MCF 10A (cell line): ENCODE results near the gene C20orf144. TPM values are rescaled to one million over a fixed set of nuclear protein-coding genes. Genes with fewer than 3 reads are reported as not detected.

Source experiments
- Bru-seq: library from RNA; stranded (reverse); fragments of 400-500 nt; gene quantifications from one replicate; lab custom pipeline; 2021; lab: Mats Ljungman, UMichigan
- BruChase-seq, 2 experiments: library from RNA; stranded (reverse); fragments of 400-500 nt; gene quantifications; one replicate each; lab custom pipeline; 2021; lab: Mats Ljungman, UMichigan
- BruUV-seq: library from RNA; stranded (reverse); fragments of 400-500 nt; replicated peaks from 2 replicates; lab custom pipeline; 2021; lab: Mats Ljungman, UMichigan
- CTCF ChIA-PET: fragments of 300-600 bp; sonication (Branson Sonifier 250); formaldehyde crosslinking; extraction: SDS; loops from one replicate; lab custom pipeline; 2021; ENCODE audit warnings: antibody characterized with exemption, inconsistent platforms; lab: Yijun Ruan, JAX
- POLR2A ChIA-PET: fragments of 300-600, 350-650 bp; sonication (Branson Sonifier 250); formaldehyde crosslinking; extraction: SDS; loops from one replicate; lab custom pipeline; 2020; ENCODE audit warnings: antibody characterized with exemption, inconsistent platforms; lab: Yijun Ruan, JAX
- DNase-seq: peaks from one replicate; pipeline ENCODE4 v3.0.0-alpha.2; 2018; ENCODE audit not compliant: unreplicated experiment
- H3K27ac Mint-ChIP-seq: one replicate; pipeline ENCODE4 v1.8.0; 2022; ENCODE audit warnings: mild to moderate bottlenecking, low read depth, mixed read lengths; ENCODE audit not compliant: unreplicated experiment
- H3K27me3 Mint-ChIP-seq: one replicate; pipeline ENCODE4 v1.8.0; 2022; ENCODE audit warnings: mixed read lengths; ENCODE audit not compliant: insufficient read depth, unreplicated experiment
- H3K36me3 Mint-ChIP-seq: one replicate; pipeline ENCODE4 v1.8.0; 2022; ENCODE audit warnings: mild to moderate bottlenecking, moderate library complexity, mixed read lengths; ENCODE audit not compliant: insufficient read depth, unreplicated experiment
- H3K4me1 Mint-ChIP-seq: one replicate; pipeline ENCODE4 v1.8.0; 2022; ENCODE audit warnings: mixed read lengths; ENCODE audit not compliant: insufficient read depth, unreplicated experiment
- H3K4me3 Mint-ChIP-seq: one replicate; pipeline ENCODE4 v1.8.0; 2022; ENCODE audit warnings: mild to moderate bottlenecking, moderate library complexity, mixed read lengths; ENCODE audit not compliant: unreplicated experiment
- H3K9me3 Mint-ChIP-seq: one replicate; pipeline ENCODE4 v1.8.0; 2022; ENCODE audit warnings: mixed read lengths; ENCODE audit not compliant: unreplicated experiment
- CTCF ChIP-seq: fragments of 200-600 bp; IDR thresholded peaks from one replicate; pipeline ENCODE4 v1.8.0; 2022; ENCODE audit warnings: antibody characterized with exemption, mild to moderate bottlenecking; ENCODE audit not compliant: unreplicated experiment
- intact Hi-C: fragments of 100-400 bp; cut with micrococcal nuclease; formaldehyde crosslinking; loops from 2 replicates; pipeline ENCODE4 v1.14.1; 2022
- long read RNA-seq: library from polyadenylated mRNA; stranded (forward); transcript quantifications from one replicate; pipeline ENCODE4 v2.0.0, GENCODE V29; 2022
- total RNA-seq: library from RNA; stranded (reverse); gene quantifications from 2 replicates; pipeline ENCODE4 v1.2.3, GENCODE V29; 2022

C20orf144 gene
- total RNA-seq (0.12 and 0.21 TPM in 2 replicates), Bru-seq, nascent RNA (not detected), BruChase-seq, experiment 1, labeled RNA remaining after a 6-hour chase (percentile 19 among the genes with signal in this experiment), BruChase-seq, experiment 2, labeled RNA remaining after a 2-hour chase (not detected)
- long read RNA-seq, result 0 reads

DNA sequence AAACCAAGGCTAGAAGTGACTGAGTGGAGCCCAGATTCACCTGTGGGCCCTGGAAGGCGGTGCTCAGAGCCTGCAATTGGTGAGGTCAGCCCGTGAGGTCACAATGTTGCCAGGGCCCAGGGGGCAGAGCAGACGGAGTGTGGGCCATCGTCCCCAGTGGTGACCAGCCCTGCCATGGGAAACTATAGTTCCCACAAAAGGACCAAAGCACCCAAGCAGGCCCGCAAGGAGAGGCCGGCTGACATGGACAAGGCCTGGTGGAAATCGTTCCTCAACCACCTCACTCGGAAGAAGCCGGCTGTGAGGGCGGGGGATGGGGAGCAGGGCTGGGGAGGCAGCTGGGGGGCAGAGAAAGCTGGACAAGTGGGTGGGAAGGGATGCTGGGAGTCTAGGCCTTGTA lies at the start of gene C20orf144:
Gene C20orf144 (plus strand): TSS at position 156 of the 400 bp plus-strand sequence. CDS start 19 bp downstream, at position 175.
- no peak within 1 kb of the TSS for H3K27ac Mint-ChIP-seq
- BruUV-seq, result no TSS peak
- H3K27me3 Mint-ChIP-seq, result no peaks in the 10 kb centered on the region
- CTCF ChIA-PET, result interaction anchor here (0.6 to 1.6 kb wide), 4 partner anchors 9 to 205 kb away, joined by 3 to 8 read pairs (median 4); no protein-coding TSS in a partner anchor
- no peak for TF ChIP-seq CTCF
- POLR2A ChIA-PET, result interaction anchor here (0.9 to 3.4 kb wide), 5 partner anchors 9 to 450 kb away, joined by 3 to 20 read pairs (median 7); partner anchors contain the start of genes CBFA2T2 and EIF2S2
- H3K4me1 Mint-ChIP-seq, result peaks cover 14% of the 10 kb centered on the region
- intact Hi-C loops, result no loop called here
- peaks cover under 1% of the 10 kb centered on the region for H3K36me3 Mint-ChIP-seq
- DNase-seq, result no peak
- peak within 1 kb of the TSS; percentile 73 for H3K4me3 Mint-ChIP-seq
- H3K9me3 Mint-ChIP-seq, result no peaks in the 10 kb centered on the region

DNA sequence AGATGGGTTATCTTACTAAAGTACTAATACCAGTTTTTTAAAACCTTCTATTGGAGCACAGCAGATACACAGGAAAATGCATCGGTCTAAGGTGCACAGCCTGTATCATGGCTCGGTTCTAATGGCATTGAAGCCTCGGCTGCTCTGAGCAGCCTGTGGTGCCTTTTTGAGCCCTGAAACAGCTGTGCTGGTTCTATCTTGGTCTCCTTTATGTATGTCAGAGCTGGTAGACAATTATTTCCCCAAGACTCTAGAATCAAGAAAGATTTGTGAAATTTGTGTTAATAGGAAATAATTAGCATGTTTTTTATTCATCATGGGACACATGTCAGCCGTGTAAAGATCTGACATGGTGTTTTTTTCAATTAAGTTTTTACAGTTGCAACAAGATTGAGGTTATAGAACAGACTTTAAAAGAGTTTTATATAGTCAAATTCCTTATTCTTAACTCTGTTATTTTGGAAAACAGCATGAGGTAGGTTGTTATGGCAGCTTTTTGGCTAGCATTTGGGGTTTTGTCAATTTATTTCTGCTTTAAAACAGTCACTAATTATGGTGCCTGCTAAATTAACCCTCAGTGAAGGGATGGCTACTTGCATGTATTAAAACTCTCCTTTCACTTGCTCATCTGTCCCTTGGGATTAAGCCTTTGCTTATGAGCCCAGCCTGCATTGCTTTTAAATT lies 40.3 kb upstream of the C20orf144 start:
- POLR2A ChIA-PET, result interaction anchor here (0.6 kb wide), 1 partner anchor 25 kb away, joined by 3 read pairs; no protein-coding TSS in a partner anchor

GRCh38 chr20:33622705-33623365 lies 39.3 kb upstream of the C20orf144 start:
- no peak overlapping the region for H3K4me3 Mint-ChIP-seq
- no TSS peak for BruUV-seq
- no peaks in the 10 kb centered on the region for H3K4me1 Mint-ChIP-seq
- peaks cover 65% of the 10 kb centered on the region for H3K36me3 Mint-ChIP-seq
- no peak for TF ChIP-seq CTCF
- ChIA-PET CTCF (interaction anchor here (0.5 to 0.7 kb wide), 3 partner anchors 60 to 166 kb away, joined by 3 to 6 read pairs (median 3); no protein-coding TSS in a partner anchor), POLR2A (no interaction called here)
- no peak for DNase-seq
- H3K27ac Mint-ChIP-seq, result no peak overlapping the region
- H3K9me3 Mint-ChIP-seq, result no peaks in the 10 kb centered on the region
- no peaks in the 10 kb centered on the region for H3K27me3 Mint-ChIP-seq
- intact Hi-C loops, result no loop called here

More for the DNA sequence above, 40.3 kb upstream of the C20orf144 start:
- CTCF ChIA-PET, result interaction anchor here (0.6 to 0.7 kb wide), 2 partner anchors 59 to 84 kb away, joined by 3 to 4 read pairs; no protein-coding TSS in a partner anchor
- H3K27me3 Mint-ChIP-seq, result no peaks in the 10 kb centered on the region
- H3K27ac Mint-ChIP-seq, result no peak overlapping the region
- BruUV-seq, result no TSS peak
- H3K36me3 Mint-ChIP-seq, result peaks cover 63% of the 10 kb centered on the region
- H3K4me1 Mint-ChIP-seq, result no peaks in the 10 kb centered on the region
- intact Hi-C loops, result no loop called here
- no peak for DNase-seq
- no peak for TF ChIP-seq CTCF
- no peaks in the 10 kb centered on the region for H3K9me3 Mint-ChIP-seq
- H3K4me3 Mint-ChIP-seq, result no peak overlapping the region
